Measurements from ENCODE around the gene TRIM28. TPM values are rescaled to one million over a fixed set of nuclear protein-coding genes. Genes with fewer than 3 reads are reported as not detected.

The TRIM28 gene
- total and polyA plus RNA-seq, 9 of the 15 experiments (the other 6 are each of a cell fraction or from before 2014, with no cell fraction given) = 12.1 to 797 (median 490) TPM

GRCh38 chr19:58547323-58548312 lies 3.8 kb downstream of the TRIM28 start (continued):
- no peak for TF ChIP-seq USF1 (CRISPR knock-in tag; IDR thresholded peaks at IDR 0.05)
- TF ChIP-seq CHD2 (IDR thresholded peaks at IDR 0.05; ENCODE audit: low read depth, low read length) = no peak
- TF ChIP-seq ZNF75A (CRISPR knock-in tag; IDR thresholded peaks at IDR 0.05) = no peak
- TF ChIP-seq GMEB1 (CRISPR knock-in tag; IDR thresholded peaks at IDR 0.05) = no peak
- TF ChIP-seq CCNT2 (IDR thresholded peaks at IDR 0.05; ENCODE audit: borderline replicate concordance, extremely low read depth, insufficient read length, low read depth, low read length) = no peak
- TF ChIP-seq SUPT5H (IDR thresholded peaks at IDR 0.05) = peak; percentile 35; the same call in 1 of the 2 replicates
- TF ChIP-seq CUX1 (CRISPR knock-in tag; IDR thresholded peaks at IDR 0.05) = no peak
- TF ChIP-seq CCAR2 (IDR thresholded peaks at IDR 0.05; ENCODE audit: low read depth, low read length) = no peak
- TF ChIP-seq SP1 (CRISPR knock-in tag; IDR thresholded peaks at IDR 0.05) = no peak
- TF ChIP-seq TAF7 (tag; IDR thresholded peaks at IDR 0.05) = no peak
- TF ChIP-seq EGR1 (conservative IDR thresholded peaks at IDR 0.05) = no peak
- TF ChIP-seq HDAC3 (IDR thresholded peaks at IDR 0.05; ENCODE audit: borderline replicate concordance, partially characterized antibody) = no peak
- TF ChIP-seq CHD4 (IDR thresholded peaks at IDR 0.05; ENCODE audit: insufficient read depth, insufficient replicate concordance, low read depth, low read length, poor library complexity, severe bottlenecking) = no peak
- TF ChIP-seq PCBP2 (IDR thresholded peaks at IDR 0.05; ENCODE audit: low read depth, low read length, poor library complexity, severe bottlenecking) = no peak
- 0 out of 2 replicates have a peak, but pooled peaks have one; percentile 11 for TF ChIP-seq POLR2G (IDR thresholded peaks at IDR 0.05; ENCODE audit: low read depth, low read length)

Measured in K562 (cell line).